C4-2B (cell line): ENCODE measurements around the gene SIDT1.

Experiments used
- ZFX ChIP-seq: fragments of 450-650 bp; IDR thresholded peaks from 2 replicates; pipeline ENCODE4 v1.6.1; 2017
- TF ChIP-seq, protein P1 (sequence below): fragments of 450-650 bp; conservative IDR thresholded peaks from 2 replicates; pipeline ENCODE4 v1.5.1; 2017; ENCODE audit warnings: mild to moderate bottlenecking

DNA sequence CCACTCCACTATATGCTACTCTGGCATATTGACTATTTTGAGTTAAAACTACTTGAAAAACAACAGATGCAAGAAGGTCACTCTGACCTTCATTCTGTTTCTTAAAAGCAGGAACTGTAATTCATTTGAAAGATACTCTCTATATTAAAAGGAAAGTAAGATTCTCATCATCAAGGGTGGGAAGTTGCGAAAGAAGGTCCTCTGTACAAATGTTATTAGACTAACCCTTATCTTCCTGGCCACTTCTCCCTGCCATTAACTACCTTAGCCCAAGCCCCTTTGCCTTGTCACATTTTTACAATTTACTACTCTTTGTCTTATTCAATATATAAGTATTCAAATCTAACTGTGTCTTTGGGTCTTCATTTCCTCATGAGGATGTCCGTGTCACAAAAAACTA is 16.1 kb downstream of the SIDT1 start:
- TF ChIP-seq, protein P1, sequence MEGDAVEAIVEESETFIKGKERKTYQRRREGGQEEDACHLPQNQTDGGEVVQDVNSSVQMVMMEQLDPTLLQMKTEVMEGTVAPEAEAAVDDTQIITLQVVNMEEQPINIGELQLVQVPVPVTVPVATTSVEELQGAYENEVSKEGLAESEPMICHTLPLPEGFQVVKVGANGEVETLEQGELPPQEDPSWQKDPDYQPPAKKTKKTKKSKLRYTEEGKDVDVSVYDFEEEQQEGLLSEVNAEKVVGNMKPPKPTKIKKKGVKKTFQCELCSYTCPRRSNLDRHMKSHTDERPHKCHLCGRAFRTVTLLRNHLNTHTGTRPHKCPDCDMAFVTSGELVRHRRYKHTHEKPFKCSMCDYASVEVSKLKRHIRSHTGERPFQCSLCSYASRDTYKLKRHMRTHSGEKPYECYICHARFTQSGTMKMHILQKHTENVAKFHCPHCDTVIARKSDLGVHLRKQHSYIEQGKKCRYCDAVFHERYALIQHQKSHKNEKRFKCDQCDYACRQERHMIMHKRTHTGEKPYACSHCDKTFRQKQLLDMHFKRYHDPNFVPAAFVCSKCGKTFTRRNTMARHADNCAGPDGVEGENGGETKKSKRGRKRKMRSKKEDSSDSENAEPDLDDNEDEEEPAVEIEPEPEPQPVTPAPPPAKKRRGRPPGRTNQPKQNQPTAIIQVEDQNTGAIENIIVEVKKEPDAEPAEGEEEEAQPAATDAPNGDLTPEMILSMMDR = no peak
- TF ChIP-seq ZFX = no peak
